Raji (cell line): Measurements from ENCODE around the gene TIA1.
A peak's percentile ranks its signal among the peaks of the same experiment; 100 is the strongest.

Source experiments
- POLR2A ChIP-seq: IDR thresholded peaks from 2 replicates; pipeline ENCODE4 v1.6.1; 2011; ENCODE audit warnings: low read depth, low read length, control low read depth; ENCODE audit not compliant: insufficient read depth

The TIA1 gene

DNA sequence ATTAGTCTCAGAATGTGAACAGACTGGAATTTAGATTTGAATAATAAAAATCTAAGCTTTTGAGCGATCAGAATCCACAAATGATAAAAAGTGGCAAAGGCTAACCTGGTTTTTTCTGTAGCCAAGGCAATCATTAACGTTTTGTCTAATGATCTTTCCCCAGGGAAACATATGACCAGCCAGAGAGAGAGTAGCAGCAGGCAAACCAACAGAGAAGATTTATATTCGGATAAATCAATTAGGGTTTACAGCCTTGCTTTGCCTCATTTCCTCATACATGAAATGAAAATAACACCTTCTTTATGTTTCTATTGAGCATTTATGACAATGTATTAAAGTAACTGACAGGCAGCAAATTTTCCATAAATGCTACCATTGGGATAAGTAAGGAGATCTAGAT, 14.5 kb downstream of the TIA1 start:
- no peak for TF ChIP-seq POLR2A

DNA sequence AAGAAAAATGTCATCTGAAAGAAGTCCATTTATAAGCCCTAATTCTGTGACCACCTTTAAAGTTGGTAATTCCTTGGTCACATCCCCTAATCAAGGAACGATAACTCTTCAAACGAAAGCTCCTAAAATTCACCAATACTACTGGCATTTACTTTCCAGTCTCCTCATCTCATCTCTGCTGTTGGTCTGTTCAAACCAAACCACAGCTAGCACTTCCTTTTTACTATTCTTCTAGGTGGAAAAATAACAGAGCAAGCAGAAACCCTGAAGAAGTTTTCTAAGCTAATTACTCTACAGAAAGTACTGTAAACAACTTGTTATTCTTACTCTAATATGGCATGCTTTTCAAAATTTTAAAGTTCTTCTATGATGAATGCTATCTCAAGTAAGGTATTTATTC, 21.6 kb downstream of the TIA1 start:
- TF ChIP-seq POLR2A, result no peak

DNA sequence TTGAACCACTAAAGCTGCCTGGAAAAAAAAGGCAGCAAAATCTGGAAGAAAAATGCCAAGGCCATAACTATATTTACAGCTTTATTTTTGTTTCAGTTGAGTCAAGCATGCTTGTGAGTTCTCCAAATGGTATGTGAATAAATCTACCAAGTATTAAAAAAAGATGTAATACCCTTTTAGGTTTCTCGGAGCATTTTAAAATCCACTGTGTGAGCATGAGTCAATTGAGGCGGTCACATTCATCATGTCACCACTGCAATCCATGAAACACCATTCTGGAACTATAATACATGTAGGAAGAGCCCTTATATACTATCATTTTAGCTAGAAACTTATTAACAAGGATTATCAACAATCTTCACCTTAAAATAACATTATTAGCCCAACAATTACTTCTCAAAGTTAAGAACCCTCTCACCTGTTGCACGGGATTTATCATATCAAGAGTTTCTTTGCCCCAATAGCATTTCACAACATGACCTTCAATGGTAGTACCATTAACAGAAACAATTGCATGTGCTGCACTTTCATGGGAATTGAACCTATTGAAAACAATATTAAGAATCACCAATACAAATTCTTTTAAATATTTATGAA, 33.4 kb downstream of the TIA1 start:
- TF ChIP-seq POLR2A, result no peak

DNA sequence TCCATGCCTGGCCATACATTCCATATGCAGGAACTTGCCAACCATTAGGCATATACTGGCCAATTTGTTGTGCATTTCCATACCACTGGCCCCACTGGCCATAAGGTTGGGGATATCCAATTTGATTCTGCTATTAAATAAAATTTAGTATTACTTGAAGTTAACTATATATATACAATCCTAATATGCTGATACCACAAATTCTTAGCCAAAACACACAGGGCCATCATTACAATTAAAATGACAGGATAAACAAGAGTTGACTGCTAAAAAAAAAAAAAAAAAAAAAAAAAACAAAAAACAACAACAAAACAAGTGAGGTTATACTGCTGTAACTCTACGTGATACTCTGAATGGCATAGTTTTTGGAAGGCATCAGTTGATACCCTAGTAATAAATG, 34.1 kb downstream of the TIA1 start:
- TF ChIP-seq POLR2A, result no peak

DNA sequence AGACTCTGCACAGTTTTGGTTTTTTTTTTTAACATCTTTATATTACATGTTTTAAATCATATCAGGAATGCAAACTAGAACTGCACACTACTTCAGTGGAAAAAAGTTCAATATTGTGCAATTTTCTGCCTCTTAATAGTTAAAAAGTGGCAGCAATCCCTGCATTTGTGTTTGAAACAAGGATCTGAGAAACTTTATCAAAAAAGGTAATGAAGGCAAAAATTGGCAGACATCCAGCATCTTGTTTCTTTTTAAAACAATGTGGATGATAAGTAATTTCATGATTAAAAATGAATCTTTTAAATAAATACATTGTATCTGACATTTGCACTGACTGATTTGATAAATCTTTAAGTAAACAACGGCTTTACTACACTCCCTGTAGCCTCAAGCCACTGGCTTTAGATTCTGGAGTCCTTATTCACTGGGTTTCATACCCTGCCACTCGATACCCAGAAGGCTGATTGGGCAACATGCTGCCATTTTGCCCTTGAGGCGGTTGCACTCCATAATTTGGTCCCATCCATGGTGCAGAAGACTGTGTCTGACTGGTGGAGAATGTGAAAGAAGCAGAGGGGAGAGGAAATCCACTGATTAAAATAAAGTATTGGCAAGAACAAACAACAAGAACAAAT, 36.0 kb downstream of the TIA1 start:
- no peak for TF ChIP-seq POLR2A

DNA sequence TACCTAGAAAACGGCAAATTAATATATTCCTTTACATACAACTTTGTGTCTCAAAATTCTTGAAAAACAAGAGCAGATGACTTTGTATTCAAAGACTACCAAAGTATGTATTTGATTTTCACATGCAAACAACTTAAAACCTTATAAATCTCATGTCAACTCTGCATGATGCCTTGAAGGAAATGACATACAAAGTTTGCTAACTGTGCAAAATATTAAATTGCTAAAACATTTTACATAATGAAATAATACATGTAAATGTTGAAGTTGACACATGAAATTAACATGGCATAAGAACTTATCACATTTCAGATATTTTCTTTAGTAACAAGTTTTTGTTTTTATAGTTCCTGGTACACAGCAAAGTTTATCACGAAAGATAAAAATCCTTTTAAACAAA, 36.8 kb downstream of the TIA1 start:
- TF ChIP-seq POLR2A, result no peak

DNA sequence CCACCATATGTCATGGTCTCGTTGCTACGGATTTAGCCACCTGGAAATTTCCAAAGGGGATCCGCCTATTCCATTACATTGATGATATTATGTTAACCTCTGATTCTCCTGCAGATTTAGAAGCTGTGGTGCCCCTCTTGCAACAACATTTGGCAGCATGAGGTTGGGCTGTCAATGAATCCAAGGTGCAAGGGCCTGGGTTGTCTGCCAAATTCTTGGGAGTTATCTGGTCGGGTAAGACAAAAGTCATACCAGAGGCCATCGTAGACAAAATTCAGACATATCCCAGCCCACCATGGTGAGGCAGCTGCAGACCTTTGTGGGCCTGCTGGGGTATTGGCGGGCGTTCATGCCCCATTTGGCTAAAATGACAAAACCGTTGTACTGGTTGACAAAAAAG, 44.0 kb downstream of the TIA1 start:
- no peak for TF ChIP-seq POLR2A

DNA sequence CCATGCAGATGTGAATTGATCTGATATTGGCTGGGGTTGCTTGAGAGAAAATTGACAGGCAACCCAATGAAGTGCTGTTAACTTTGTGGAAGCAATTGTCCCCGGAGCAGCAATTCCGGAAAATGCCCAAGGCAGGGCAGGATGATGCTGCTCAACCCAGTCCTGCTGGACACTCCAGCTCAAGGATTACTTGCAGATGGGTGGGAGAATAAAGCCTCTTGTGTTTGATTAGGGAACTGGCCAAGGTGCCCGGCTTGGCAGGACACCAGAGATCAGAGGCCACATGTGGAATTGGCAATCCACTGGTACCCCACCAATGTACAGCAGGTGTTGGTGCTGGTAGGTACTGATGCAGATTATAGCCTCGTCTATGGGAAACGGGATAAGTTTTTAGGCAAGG, 45.3 kb downstream of the TIA1 start:
- no peak for TF ChIP-seq POLR2A

DNA sequence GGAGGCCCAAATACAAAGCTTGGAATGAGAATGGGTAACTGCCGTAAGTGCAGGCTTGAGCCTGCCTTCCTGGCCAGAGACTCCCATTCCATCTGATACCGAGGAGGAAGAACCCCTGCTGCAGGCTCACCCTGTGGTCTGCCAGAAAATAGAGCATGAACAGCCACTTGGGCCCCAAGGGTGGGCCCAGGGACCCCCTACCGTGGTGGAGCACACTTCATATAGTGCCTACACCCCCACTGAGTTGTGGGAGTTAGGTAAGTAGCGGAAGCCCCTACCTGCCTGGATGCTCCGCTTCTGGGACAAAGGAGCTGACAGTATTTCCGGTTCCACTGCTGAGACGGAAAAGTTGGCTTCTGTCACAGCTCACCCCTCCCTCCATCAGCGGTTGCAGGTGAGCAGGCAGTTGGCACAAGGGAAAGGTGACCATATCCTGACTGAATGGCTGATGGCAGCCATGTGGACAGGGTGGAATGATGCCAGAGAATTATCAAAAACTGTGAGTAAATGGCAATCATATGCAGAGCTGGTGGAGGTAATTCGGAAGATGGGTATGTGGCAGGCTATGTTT, 46.1 kb downstream of the TIA1 start:
- TF ChIP-seq POLR2A, result no peak

DNA sequence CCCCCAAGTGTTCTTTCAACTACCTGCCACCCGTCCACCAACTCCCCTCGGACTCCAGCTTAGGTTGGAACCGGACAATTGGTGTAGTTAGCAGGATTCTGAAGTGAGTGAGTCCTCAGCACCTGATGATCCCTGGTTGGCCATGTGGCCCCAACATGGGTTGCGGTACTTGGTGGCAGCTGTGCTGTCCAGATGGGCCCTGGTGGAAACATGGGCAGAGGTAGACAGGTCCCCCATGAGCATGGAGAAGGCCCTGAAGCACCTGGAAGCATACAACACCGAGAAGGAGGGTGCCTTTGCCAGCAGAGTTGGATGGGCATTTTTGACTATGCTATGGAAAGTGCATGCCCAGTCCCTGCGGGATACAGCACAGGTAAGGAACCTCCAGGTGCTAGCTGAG, 46.6 kb downstream of the TIA1 start:
- TF ChIP-seq POLR2A, result no peak

DNA sequence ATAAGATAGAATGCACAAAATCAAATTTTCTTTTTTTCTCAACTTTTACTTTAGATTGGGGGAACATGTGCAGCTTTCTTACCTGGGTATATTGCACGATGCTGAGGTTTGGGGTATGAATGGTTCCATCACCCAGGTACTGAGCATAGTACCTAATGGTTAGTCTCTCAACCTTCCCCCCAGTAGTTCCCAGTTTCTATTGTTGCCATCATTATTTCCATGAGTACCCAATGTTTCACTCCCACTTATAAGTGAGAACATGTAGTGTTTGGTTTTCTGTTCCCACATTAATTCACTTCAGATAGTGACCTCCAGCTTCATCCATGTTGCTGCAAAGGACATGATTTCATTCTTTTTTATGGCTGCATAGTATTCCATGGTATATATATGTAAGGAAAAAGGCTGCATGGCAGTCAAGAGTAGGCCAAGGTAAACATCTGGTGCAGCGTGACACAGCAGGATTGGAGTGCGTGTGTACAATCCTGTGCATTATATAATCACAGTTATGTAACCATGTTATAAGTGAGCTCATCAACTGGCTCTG, 47.1 kb downstream of the TIA1 start:
- no peak for TF ChIP-seq POLR2A

DNA sequence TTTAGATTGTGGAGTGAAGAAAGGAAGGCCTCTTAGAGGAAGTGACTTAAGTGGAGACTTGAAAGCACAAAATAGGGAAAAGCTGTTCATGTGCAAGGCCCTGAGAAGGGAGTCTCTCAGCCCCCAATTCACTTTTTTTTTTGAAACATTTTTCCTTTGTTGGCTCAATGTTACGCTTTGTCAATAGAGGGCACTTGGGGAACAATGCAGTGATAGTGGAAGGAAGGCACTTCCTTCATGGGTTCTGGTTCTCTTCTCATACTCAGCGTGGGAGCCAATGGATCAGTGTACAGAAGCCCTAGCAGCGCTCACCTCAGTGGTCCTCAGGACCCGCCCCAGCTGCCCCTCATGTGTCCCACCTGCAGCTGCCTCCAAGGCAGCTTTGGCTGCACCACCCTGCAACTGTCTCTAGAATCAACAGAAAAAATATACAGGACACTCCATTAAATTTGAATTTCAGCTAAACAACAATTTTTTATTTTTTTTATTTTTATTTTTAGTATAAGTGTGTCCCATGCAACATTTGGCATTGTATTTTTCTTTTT, 49.0 kb downstream of the TIA1 start:
- no peak for TF ChIP-seq POLR2A

DNA sequence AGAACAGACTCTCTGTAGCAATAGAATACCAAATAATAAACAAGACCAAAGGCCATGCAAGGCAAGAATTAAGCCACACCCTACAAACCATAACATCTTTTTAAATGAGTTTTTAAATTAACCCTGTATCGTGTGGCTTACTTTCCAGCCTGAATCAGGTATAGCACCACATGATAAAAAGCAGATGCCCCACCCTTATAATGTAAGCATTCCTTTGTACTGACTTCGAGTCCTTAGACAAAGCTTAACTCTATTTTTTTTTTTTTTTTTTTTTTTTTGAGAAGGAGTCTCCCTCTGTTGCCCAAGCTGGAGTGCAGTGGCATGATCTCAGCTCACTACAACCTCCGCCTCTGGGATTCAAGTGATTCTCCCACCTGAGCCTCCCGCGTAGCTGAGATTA, 55.9 kb downstream of the TIA1 start:
- no peak for TF ChIP-seq POLR2A

DNA sequence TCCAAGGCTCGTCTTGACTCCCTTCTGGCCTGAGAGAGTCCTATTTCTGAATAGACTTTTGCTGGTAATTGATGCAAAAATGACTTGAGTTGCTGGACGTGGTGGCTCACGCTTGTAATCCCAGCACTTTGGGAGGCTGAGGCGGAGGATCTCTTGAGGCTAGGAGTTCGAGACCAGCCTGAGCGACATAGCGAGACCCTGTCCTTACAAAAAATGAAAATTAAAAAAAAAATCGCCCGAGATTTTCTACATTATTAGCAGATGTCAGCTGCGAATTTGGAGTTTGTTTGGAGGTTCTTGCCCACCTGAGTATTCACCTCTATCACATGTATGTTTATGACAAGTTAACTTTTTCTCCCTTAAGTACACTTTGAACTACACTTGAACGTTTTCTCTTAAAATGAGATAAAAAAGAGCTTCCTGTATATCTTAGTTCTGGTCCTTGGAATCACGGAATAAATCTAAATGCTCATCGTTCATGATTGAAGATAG, 57.1 kb downstream of the TIA1 start:
- no peak for TF ChIP-seq POLR2A

DNA sequence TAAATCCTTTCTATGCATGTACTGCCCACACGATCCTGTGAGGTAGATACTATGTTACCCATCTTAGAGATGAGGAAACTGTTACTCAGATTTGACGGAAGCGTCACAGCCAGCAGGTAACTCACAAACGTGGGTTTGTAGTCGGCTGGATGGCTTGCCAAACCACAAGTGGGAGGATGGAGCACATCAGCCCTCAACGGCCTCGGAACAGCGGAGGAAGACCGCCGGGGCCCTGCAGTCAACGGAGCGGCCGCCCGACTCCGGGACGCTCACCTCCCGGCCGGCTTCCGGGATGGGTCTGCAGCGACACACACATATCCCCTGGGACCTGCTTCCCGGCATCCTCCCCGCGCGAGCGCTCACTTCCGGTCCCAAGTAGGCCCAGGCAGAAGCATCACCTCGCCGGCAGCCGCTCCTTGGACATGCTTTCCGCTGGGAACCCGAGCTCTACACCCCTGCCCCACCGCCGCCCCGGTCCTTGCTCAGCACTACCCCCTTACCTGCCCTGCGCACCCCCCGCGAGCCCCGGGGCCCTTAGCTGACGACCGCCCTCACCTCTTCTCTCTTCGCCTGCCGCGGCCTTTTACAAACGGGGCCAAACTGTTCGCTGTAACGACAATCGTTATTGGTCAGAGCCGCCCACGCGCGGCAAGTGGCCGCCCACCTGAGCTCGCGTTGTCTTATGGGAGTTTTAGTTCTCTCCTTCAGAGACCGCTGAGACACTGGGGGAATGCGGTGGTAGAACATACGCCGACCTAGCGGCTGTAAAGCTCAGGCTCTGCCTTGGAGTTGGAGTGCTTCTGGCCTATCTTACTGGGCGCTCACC, 57.8 kb downstream of the TIA1 start, which contains the start of gene C2orf42:
C2orf42 (minus strand) TSS at position 602 of the 826 bp plus-strand sequence. CDS start 9,034 bp downstream, outside the sequence.
- TF ChIP-seq POLR2A, result peak; percentile 95

DNA sequence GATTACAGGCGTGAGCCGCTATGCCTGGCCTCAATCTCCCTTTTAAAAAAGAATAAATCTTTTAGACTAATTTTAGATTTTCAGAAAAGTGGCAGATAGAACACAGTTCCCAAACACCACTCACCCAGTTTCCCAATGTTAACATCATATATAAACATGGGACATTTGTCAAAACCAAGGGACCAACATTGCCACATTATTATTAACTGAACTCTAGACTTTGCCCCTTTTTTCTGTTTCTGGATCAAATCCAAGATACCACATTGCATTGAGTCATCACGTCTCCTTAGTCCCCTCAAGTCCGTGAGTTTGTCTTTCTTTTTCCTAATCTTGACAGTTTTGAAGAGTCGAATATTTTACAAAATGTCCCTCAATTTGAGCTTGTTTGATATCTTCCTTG, 60.0 kb downstream of the TIA1 start:
- no peak for TF ChIP-seq POLR2A

DNA sequence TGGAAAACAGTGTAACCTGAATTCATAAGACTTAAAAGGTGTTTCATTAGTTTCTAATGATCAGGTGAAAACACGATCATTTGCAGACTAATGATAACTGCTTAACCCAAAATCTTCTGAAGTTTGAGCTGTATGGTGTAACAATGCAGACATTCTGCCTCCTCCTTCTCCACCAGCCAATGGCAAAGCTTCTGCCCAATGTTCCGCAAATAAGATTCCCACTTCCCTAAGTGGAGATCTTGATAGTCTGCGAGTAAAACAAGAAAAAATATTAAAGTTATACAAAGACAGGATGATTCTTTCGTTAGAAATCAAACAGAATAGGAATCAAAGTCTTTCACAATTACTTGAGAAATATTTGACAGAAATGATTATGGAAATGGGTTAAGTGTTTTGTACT, 65.7 kb downstream of the TIA1 start:
- no peak for TF ChIP-seq POLR2A
